Natural killer cell (primary cell): ENCODE data around the gene VANGL2. TPM values are rescaled to one million over a fixed set of nuclear protein-coding genes. Genes with fewer than 3 reads are reported as not detected.
A peak's percentile ranks its signal among the peaks of the same experiment; 100 is the strongest.

Experiments
- ATAC-seq, 3 donors: fragments of 150-1000 bp in 2 of 3; fragments of 200-7000 bp in 1 of 3; cut with Tn5 transposase; 1 replicate in 1 of 3; 2 replicates in 2 of 3; pipeline ENCODE4 v1.10.0; 2021; ENCODE audit warnings: mild to moderate bottlenecking in 2 of 3, moderate library complexity in 2 of 3
- DNase-seq, 2 donors: peaks; one replicate each; pipeline versions ENCODE4 v3.0.0 to v3.0.0-alpha.2; 2013 to 2021; ENCODE audit warnings: mixed read lengths in 1 of 2
- H3K27ac ChIP-seq: one replicate; pipeline ENCODE4 v1.5.1; 2013; ENCODE audit warnings: mild to moderate bottlenecking, low read length
- H3K27me3 ChIP-seq: one replicate; pipeline ENCODE4 v1.6.1; 2013; ENCODE audit warnings: low read length; ENCODE audit not compliant: control insufficient read depth, insufficient read depth
- H3K36me3 ChIP-seq: one replicate; pipeline ENCODE4 v1.6.1; 2013; ENCODE audit warnings: low read length; ENCODE audit not compliant: control insufficient read depth, insufficient read depth
- H3K4me1 ChIP-seq: one replicate; pipeline ENCODE4 v1.6.1; 2013; ENCODE audit warnings: low read length; ENCODE audit not compliant: control insufficient read depth, insufficient read depth
- H3K4me3 ChIP-seq: one replicate; pipeline ENCODE4 v1.5.1; 2013; ENCODE audit warnings: low read length
- H3K9me3 ChIP-seq: one replicate; pipeline ENCODE4 v1.6.1; 2013; ENCODE audit warnings: low read length; ENCODE audit not compliant: control insufficient read depth, insufficient read depth
- H3K27ac Mint-ChIP-seq, 2 donors: one replicate each; pipeline ENCODE4 v1.8.0; 2022; ENCODE audit warnings: mild to moderate bottlenecking in 2 of 2, mixed read lengths in 2 of 2, moderate library complexity in 1 of 2
- H3K27me3 Mint-ChIP-seq, 2 donors: one replicate each; pipeline ENCODE4 v1.8.0; 2022; ENCODE audit warnings: low read depth in 2 of 2, mixed read lengths in 2 of 2
- H3K36me3 Mint-ChIP-seq: one replicate; pipeline ENCODE4 v1.8.0; 2022; ENCODE audit warnings: mixed read lengths
- H3K4me1 Mint-ChIP-seq, 2 donors: one replicate each; pipeline ENCODE4 v1.8.0; 2022; ENCODE audit warnings: mixed read lengths in 2 of 2
- H3K4me3 Mint-ChIP-seq: one replicate; pipeline ENCODE4 v1.8.0; 2022; ENCODE audit warnings: mild to moderate bottlenecking, moderate library complexity, mixed read lengths
- H3K9me3 Mint-ChIP-seq, 2 donors: one replicate each; pipeline ENCODE4 v1.8.0; 2022; ENCODE audit warnings: mixed read lengths in 2 of 2
- CTCF ChIP-seq: fragments of 200-600 bp; IDR thresholded peaks from one replicate; pipeline ENCODE4 v1.8.0; 2022; ENCODE audit warnings: antibody characterized with exemption
- WGBS: methylation state at CpG from one replicate; pipeline ENCODE4 v1.1.7; 2013; ENCODE audit warnings: missing lambda C conversion rate; ENCODE audit not compliant: insufficient coverage; 5-methylcytosine and 5-hydroxymethylcytosine counted together
- intact Hi-C: fragments of 100-400 bp; cut with micrococcal nuclease; formaldehyde crosslinking; loops from one replicate; pipeline ENCODE4 v1.14.2; 2022
- total RNA-seq, 4 donors: library from RNA; stranded (reverse); fragments of 120-200 nt in 1 of 4; gene quantifications; one replicate each; pipeline versions ENCODE4 v1.2.3 to v1.2.4, GENCODE V29; 2013 to 2022

VANGL2 gene
- total RNA-seq, 3 donors from 2014 or later (not counting 1 experiment from before 2014, with no cell fraction given) = 0.08 TPM; not detected in 2

- Mint-ChIP-seq H3K36me3 (peaks cover 53% of the 10 kb centered on the region), H3K9me3 (no peaks in the 10 kb centered on the region), H3K4me3 (no peak overlapping the region), H3K27ac (no peak overlapping the region), H3K27me3 (no peaks in the 10 kb centered on the region), H3K4me1 (peaks cover 0 to 4% of the 10 kb centered on the region in 2 donors)
- DNase-seq = no peak
- Histone ChIP-seq H3K4me1 (no peaks in the 10 kb centered on the region), H3K27me3 (no peaks in the 10 kb centered on the region), H3K9me3 (no peaks in the 10 kb centered on the region), H3K27ac (no peak overlapping the region), H3K4me3 (no peak overlapping the region), H3K36me3 (peaks cover 97% of the 10 kb centered on the region)
- WGBS = 100% methylated on average over 2 of the region's 2 CpGs
- no peak for TF ChIP-seq CTCF
- no peak for ATAC-seq
- intact Hi-C loops = no loop called here
Measured at GRCh38 chr1:160353223-160353622, 47.1 kb upstream of the VANGL2 start.

- H3K4me3 Mint-ChIP-seq = no peak overlapping the region
- Histone ChIP-seq H3K27ac (no peak overlapping the region), H3K4me3 (no peak overlapping the region), H3K36me3 (peaks cover 91% of the 10 kb centered on the region), H3K9me3 (no peaks in the 10 kb centered on the region), H3K4me1 (no peaks in the 10 kb centered on the region), H3K27me3 (no peaks in the 10 kb centered on the region)
- H3K36me3 Mint-ChIP-seq = peaks cover 59% of the 10 kb centered on the region
- intact Hi-C loops = no loop called here
- WGBS = 92% methylated on average over 5 of the region's 5 CpGs
- peak; percentile 24 for TF ChIP-seq CTCF
- DNase-seq (peak in 1 of 2 donors; percentile 49), ATAC-seq (peak in 2 of 3 donors; percentile 46 to 68)
- H3K27ac Mint-ChIP-seq = peak overlapping the region in 1 of 2 donors; percentile 40
- no peaks in the 10 kb centered on the region for H3K9me3 Mint-ChIP-seq
- no peaks in the 10 kb centered on the region for H3K27me3 Mint-ChIP-seq
- peaks cover 0 to 4% of the 10 kb centered on the region in 2 donors for H3K4me1 Mint-ChIP-seq
Measured at GRCh38 chr1:160354388-160354985, 45.9 kb upstream of the VANGL2 start.

- TF ChIP-seq CTCF = no peak
- intact Hi-C loops = no loop called here
- no peak overlapping the region for H3K4me3 Mint-ChIP-seq
Measured at GRCh38 chr1:160357286-160358002, 42.9 kb upstream of the VANGL2 start.

More at GRCh38 chr1:160357286-160358002, 42.9 kb upstream of the VANGL2 start:
- no peak for DNase-seq
- H3K27ac Mint-ChIP-seq = peak overlapping the region in 1 of 2 donors; percentile 52
- no peaks in the 10 kb centered on the region for H3K9me3 Mint-ChIP-seq
- peaks cover 0 to 5% of the 10 kb centered on the region in 2 donors for H3K4me1 Mint-ChIP-seq
- no peak overlapping the region for H3K4me3 ChIP-seq
- ATAC-seq = no peak
- WGBS = 90% methylated on average over 7 of the region's 7 CpGs
- no peaks in the 10 kb centered on the region for H3K27me3 Mint-ChIP-seq
- no peaks in the 10 kb centered on the region for H3K9me3 ChIP-seq
- H3K36me3 Mint-ChIP-seq = peaks cover 52% of the 10 kb centered on the region
- peaks cover 72% of the 10 kb centered on the region for H3K36me3 ChIP-seq
- no peak overlapping the region for H3K27ac ChIP-seq
- H3K27me3 ChIP-seq = no peaks in the 10 kb centered on the region
- no peaks in the 10 kb centered on the region for H3K4me1 ChIP-seq
